CD4-positive, alpha-beta T cell treated with Interleukin-4 for 4 hours (primary cell): ENCODE data around the gene KNDC1.
"Not testable (repeated sequence)": the region's sequence is repeated elsewhere in the genome, so short reads cannot be mapped to it uniquely, and the experiment has no call there.

ENCODE experiments used
- DNase-seq: peaks from one replicate; pipeline ENCODE4 v3.0.0-alpha.2; 2020

Gene KNDC1

DNA sequence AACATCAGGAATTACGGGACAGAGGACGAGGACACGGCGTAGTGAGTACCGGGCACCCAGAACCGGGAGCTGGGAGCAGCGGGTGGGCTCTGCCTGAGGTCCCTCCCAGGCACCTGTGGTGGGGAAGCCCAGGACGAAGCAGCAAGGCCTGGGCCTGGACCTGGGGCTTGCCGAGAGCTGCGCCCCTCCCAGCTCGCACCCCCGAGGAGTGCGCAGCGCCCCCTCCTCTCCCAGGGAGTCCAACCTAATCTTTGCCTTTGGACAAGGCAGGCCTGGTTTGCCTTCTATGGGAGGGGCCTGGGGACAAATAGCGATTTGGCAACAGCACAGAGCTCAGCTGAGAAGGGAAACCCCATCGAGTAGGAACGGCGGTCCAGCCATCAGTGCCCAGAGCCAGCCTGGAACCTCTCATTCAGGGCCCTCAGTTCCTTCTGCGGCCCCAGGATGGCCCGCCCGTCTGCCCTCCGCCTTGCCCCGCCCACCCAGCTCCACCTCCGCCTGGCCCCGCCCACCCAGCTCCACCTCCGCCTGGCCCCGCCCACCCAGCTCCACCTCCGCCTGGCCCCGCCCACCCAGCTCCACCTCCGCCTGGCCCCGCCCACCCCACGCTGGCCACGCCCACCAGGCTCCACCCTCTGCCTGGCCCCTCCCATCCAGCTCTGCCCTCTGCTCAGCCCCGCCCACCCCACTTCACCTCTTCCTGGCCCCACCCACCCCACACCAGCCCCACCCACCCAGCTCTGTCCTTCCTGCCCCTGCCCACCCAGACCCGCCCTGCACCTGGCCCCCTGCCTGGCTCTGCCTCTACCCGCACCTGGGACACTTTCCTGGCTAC is 32.5 kb upstream of the KNDC1 start:
- no peak for DNase-seq

DNA sequence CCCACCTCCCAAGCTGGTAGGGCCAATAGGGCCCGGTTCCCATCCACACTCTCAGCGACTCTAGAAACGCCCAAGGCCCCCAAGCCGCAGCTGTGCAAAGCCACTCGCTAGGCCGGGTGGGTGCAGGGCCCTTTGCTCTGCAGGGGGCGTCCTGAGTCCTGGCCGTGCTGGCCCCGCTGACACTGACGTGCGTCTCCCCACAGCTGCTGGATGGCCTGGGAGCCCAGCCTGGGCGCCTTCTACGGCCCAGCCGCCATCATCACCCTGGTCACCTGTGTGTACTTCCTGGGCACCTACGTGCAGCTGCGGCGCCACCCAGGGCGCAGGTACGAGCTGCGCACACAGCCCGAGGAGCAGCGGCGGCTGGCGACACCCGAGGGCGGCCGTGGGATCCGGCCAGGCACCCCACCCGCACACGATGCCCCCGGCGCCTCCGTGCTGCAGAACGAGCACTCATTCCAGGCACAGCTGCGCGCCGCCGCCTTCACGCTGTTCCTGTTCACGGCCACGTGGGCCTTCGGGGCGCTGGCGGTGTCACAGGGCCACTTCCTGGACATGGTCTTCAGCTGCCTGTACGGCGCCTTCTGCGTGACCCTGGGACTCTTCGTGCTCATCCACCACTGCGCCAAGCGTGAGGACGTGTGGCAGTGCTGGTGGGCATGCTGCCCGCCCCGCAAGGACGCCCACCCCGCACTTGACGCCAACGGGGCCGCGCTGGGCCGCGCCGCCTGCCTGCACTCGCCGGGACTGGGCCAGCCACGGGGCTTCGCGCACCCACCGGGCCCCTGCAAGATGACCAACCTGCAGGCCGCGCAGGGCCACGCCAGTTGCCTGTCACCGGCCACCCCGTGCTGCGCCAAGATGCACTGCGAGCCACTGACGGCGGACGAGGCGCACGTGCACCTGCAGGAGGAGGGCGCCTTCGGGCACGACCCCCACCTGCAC is 31.6 kb upstream of the KNDC1 start:
- no peak for DNase-seq

DNA sequence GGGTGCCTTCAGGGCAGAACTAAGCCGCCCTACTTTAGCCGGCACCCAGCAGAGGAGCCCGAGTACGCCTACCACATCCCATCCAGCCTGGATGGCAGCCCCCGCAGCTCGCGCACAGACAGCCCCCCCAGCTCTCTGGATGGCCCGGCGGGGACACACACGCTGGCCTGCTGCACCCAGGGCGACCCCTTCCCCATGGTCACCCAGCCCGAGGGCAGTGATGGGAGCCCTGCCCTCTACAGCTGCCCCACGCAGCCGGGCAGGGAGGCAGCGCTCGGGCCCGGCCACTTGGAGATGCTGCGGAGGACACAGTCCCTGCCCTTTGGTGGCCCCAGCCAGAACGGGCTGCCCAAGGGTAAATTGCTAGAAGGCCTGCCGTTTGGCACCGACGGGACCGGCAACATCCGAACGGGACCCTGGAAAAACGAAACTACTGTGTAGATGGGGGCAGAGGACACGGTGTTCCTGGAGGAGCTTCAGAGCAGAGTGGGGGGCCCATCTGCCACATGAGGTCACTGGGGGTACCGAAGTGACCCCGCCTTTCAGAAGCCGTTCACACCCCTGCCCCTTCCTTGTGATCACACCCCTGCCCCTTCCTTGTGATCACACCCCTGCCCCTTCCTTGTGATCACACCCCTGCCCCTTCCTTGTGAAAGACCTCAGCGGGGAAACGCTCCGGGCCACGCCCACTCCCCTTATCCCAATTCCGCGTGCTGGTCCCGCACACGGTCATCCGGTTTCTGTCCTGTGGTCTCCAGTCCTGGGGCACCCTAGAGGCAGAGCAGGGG is 30.8 kb upstream of the KNDC1 start:
- DNase-seq, result no peak

DNA sequence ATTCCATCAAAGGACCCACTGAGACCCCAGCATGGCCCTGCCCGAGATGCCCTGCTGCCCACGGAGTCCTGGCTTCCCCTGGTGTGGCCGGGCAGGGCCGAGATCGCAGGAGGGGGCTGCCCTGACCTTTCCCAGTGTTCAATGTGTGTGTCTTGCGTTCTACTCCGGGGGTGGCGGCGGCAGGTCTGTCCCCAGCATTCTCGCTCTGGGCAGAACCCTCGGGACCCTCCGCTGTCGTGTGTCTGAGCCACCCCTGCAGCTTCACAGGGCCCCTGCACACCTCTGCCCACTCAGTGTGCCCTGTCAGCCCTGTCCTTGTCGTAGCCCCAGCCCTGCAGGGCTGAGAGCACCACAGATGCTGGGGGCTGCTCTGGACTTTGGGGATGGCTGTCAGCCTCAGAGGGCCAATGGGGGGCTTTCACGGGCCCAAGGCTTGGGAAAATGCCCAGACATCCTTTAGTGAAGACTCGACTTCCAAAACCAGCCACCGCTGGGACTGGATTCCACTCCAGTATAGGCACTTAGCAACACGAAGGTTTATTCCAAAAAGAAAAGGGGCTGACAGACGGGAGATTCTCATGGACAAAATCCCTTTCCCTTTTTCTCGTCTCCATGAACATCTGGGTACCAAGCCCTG is 30.0 kb upstream of the KNDC1 start:
- DNase-seq, result no peak

DNA sequence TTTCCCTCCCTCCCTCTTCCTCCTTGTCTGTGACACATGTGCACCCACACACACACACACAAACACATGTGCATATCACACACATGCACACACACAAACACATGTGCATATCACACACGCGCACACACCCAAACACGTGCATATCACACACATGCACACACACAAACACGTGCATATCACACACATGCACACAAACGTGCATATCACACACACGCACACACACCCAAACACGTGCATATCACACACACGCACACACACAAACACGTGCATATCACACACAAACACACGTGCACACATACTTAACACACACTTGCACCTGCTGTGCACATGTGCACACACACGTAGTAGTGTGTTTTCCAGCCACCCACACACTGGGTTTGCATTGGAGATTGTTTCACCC is 29.4 kb upstream of the KNDC1 start:
- DNase-seq, result no peak

DNA sequence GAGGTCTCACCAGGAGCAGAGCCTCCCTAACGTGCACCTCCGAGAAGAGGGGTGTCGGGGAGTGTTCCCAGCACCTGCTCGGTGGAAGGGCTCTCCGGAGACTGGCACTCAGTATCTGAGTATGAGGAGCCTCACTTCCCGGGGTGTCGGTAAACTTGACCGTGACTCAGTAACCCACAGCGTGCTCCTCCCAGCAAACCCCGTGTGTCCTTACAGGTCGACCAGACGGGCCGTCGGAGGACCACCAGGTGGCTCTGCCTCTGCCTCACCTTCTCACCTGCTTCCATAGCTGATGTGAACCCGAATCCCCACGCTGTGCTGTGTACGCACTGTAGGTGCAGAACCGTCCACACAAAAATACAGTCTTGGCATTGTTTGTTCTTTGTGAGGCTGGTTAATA is 29.0 kb upstream of the KNDC1 start:
- no peak for DNase-seq

DNA sequence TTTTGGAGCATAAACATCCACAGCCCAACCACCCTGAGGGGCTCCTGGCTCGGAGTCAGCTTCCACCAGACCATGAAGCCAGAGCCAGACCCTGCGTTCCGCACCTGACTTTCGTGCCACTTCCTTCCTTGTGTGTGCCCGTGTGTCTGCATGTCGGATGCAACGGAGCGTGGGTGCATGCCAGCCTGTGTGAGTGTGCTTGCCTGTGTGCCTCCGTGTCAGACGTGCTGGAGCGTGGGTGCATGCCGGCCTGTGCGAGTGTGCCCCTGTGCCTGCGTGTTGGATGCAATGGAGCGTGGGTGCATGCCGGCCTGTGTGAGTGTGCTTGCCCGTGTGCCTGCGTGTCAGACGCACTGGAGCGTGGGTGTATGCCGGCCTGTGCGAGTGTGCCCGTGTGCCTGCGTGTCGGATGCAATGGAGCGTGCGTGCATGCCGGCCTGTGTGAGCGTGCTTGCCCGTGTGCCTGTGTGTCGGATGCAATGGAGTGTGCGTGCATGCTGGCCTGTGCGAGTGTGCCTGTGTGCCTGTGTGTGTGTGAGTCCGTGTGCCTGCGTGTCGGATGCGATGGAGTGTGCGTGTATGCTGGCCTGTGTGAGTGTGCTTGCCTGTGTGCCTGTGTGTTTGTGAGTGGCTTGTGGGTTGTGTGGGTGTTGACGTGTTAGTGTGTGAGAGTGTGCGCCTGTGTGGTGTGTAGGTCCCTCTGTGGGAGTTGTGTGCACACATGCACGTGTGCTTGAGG is 28.1 kb upstream of the KNDC1 start:
- no peak for DNase-seq

DNA sequence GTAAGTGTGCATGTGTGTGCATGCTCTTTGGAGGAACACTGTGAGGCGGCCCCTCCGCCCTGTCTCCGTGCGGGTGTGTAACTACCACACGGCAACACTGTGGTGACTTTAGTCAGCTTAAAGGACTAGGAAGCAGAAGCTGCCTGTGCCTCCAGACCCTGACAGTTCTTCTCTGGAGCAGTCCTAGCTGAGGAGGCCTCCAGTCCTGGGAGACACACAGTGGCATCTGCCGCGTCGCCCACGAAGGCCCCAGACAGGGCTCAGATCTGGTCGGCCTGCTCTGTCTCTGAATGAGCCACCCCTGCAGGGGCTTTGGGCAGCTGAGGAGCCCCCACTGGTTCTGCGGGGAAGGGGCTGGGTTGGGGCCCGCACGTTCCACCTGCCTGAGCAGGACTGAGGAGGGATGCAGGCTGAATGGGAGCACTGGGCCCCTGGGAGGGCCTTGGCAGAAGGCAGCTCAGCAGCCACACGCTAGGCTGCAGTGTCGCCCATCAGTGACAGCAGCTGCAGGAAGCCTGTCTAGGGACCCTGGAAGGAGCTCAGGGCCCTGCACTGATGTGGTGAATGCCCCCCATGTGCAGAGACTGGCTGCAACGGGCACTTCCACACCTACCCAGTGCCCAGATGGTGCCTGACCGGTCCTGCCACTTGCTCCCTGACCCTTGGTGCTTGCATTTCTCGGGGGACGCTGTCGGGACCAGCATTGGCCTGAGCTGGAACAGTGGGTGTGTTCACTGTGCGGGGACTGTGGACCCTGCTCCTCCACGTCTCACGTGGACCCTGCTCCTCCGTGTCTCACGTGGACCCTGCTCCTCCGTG is 27.3 kb upstream of the KNDC1 start:
- DNase-seq, result no peak

DNA sequence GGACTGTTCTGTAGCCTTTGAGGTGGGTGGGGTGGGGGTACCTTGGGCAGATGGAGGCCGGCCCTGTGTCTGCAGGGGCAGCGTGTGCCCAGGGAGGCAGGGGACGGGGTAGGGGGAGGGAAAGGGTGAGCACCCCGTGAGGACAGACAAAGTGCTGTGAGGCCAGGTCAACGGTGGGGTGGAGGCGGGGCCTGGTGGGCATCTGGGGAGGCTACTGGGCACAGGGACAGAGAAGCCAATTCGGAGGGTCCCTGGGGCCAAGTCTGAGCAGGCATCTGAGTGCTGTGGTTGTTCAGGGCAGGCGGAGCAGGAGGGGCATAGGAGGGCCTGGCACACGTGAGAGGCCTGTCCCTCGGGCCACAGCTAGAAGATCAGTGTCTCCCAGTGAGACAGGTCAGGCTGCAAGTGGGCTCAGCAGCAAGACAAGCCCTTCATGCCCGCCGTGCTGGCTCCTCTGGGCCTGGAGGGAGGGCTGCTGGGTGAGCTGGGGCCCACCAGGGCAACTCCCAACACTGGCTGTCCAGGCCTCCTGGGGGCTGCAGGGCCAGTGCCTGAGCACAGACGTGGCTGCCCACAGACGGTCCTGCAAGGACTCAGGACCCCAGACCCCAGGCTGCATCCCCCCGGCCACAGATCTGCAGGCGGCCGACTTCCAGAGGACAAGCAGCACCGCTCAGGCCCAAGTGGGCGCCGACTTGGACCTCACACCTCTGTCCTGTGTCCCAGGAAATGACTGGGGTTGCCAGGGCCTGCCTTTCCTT is 26.4 kb upstream of the KNDC1 start:
- DNase-seq, result no peak

DNA sequence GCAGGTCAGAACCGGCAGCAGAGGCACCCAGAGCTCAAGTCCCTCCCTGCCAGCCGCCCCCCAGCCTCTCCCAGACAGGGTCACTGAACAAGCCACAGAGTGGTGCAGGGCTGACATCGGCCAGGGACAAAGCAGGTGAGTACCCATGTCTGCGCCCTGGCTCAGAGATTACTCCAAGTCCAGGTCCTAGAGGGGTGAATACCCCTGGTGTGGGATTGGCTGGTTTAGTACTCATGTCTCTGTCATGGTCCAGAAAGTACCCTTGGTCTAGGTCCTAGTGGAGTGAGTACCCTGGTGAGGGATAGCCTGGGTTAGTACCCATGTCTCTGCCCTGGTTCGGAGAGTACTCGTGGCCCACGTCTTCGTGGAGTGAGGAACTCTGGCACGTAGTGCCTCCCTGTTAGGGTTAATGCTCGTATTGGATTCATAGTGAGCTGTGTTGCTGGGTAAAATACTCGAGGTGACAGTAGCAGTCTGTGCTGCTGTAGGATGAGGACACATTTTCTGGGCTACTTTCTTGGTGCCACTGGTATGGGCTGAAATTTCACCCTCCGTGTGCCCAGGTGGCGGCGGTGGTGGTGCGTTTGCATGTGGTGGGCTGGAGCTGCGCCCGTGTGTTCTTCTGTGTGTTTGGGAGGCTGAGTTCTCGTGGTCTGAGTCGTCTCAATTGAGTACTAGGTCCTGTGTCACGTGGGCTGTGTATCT is 25.5 kb upstream of the KNDC1 start:
- DNase-seq, result no peak

DNA sequence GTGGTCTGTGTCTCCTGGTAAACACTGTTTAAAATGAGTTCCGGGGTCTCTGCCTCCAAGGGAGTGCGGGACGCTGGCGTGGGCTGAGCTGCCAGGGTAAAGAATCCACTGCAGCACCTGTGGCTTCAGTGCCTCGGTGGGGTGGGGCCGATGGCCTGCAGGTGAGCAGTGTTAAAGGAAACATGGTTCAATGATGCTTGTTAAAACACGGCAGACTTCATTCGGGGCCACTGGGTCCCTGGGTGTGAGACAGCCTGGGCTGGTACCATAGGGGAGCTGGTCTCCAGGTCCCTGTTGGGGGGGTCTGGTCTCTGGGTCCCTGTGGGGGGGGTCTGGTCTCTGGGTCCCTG is 24.9 kb upstream of the KNDC1 start:
- no peak for DNase-seq

DNA sequence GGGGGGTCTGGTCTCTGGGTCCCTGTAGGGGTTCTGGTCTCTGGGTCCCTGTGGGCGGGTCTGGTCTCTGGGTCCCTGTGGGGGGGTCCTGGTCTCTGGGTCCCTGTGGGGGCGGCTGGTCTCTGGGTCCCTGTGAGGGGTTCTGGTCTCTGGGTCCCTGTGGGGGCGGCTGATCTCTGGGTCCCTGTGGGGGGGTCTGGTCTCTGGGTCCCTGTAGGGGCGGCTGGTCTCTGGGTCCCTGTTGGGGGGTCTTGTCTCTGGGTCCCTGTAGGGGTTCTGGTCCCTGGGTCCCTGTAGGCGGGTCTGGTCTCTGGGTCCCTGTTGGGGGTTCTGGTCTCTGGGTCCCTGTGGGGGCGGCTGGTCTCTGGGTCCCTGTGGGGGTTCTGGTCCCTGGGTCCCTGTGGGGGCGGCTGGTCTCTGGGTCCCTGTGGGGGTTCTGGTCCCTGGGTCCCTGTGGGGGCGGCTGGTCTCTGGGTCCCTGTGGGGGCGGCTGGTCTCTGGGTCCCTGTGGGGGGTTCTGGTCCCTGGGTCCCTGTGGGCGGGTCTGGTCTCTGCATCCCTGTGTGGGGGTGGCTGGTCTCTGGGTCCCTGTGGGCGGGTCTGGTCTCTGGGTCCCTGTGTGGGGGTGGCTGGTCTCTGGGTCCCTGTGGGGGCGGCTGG is 22.4 kb upstream of the KNDC1 start:
- DNase-seq, result not testable (repeated sequence)

DNA sequence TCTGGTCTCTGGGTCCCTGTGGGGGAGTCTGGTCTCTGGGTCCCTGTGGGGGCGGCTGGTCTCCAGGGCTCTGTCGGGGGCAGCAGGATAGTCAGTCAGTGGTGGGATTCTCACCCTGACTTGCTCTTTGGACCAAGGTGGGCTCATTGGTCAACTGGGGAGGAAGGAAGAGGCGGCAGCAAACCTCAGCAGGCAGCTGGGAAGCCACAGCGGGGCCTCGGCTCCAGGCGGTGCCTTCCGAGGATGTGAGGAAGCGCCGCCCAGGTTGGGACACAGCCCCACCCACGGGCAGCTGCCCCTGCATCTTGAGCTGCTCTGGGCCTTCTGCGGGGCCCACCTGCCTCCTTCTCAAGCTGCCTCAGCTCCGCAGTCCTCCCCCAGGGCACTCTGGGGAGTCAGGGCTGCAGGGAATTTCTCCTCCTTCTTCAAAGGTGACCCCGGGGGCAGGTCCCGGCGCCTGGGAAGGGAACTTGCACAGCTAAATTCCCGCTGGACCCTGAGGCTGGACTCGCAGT is 20.4 kb upstream of the KNDC1 start:
- DNase-seq, result no peak

DNA sequence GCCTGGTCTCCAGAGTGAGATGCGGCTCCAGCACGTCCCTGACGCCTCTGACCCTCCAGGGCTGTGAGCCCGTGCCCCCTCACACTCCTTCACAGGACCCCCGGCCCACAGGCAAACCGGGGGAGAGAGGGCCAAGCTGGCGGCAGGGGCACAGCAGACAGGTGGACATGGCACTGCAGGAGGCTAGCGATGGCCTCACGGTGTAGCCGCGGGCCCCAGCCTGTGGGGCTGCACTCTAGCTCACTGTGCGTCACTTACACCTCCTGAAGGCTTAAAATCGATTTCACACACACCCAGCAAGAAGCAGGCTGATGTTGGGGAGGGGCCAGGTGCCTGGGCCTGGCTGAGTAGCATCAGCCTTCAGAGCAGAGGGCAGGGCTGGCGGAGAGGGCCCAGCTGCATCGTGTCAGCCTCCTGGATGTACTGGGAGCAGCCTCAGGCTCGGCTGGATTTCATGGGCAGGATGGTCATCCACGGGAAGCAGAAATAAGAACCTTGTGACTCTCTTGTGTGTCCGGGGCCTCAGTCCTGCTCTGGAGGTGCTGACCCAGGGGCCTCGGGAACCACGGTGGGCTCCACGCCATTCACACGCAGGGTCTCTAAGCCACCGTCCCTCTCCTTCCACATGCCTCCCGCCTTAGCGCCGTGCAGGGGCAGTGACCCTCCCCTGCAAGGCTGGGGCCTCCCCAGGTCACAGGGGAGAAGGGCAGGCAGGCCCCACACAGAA is 19.4 kb upstream of the KNDC1 start:
- no peak for DNase-seq

DNA sequence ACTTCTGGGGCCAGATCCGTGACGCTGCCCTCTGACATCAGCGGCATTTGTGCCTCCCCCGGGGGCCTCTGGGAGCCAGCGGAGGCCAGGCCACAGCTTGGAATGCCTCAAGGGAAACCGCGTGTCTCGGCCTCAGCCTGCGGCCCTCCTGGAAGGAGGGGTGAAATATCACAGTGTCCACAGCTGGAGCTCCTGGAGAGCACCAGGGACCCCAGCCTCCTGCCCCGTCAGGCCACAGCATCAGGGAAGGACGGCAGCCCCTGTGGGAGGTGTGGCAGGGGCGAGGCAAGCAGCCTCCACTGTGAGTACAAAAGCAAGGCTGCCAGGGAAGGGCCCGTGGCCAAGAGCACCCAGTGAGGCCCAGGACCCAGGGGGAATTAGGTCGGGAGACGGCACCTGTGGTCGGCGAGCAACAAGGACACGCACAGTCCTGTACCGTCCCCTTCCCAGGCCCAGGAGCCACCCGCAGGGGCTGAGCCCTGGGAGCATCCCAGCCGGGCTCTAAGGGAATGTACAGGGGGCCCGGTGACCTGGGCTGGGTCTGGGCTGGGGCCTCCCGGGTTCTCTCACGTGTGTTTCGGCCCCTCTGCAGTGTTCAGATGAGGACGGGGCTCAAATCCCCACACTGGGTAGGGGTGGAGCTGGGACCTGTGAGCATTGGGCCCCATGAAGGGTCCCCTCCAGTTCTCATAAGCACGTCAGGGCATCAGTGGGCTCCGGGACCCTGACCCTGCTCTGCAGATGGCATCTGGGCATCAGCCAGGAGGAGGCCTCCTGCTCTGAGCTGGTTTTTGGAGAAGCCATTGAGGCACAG is 18.7 kb upstream of the KNDC1 start:
- DNase-seq, result no peak

DNA sequence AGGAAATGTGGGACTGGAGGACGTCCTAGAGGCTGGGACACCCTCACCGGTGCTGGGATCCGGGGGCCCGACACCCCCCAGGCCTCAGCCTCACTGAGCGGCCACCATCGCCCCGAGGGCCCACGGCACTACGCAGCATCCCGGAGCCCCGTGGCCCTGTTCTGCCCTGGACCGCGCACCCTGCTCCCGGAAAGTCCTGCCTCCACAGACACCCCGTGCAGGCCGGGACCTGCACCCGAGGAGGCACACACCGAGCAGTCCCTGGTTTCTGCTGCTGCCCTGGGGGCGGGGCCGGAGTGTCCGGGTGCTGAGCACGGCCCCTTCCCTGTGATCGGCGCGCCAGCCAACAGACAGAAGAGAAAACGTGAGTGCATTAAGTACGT is 18.1 kb upstream of the KNDC1 start:
- DNase-seq, result no peak

DNA sequence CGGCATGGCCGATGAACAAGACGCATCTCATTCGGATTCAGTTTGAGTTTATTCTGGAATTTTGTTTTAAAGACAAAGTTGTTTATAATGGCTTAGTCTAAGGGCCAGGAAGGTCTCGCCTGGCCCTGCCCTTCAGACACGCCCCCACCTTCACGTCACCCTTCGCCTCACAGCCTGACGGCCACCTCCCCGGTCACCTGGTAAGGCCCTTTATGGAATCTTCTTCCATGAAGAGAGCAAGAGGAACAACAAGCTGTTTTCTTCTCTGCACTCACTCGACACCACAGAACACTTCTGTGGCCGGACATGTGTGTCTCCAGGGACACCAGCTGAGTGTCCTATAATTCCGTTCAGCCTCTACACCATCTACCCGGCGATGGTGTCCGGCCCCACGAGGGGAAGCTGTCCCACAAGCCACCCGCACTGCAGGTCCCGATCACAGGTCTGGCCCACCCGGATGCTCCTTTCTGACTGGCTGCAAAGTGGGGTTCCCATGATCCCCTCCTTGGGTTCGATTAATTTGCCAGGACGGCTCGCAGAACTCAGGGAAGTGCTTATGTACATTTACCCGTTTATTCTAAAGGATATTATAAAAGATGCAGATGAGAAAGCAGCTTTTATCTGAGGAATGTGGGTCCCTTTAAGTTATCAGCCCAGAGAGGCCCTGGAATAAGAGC is 17.4 kb upstream of the KNDC1 start:
- DNase-seq, result no peak
